Progenitor cell of endocrine pancreas (in vitro differentiated cells): ENCODE measurements around the gene SLAIN1. TPM values are rescaled to one million over a fixed set of nuclear protein-coding genes. Genes with fewer than 3 reads are reported as not detected.
"Not testable (repeated sequence)": the region's sequence is repeated elsewhere in the genome, so short reads cannot be mapped to it uniquely, and the experiment has no call there.

Experiments used
- DNase-seq: peaks from one replicate; pipeline ENCODE4 v3.0.0; 2021; ENCODE audit warnings: low spot score; ENCODE audit not compliant: unreplicated experiment
- H3K27ac Mint-ChIP-seq: 2 replicates; pipeline ENCODE4 v1.8.0; 2021; ENCODE audit warnings: mild to moderate bottlenecking, moderate library complexity, mixed read lengths
- H3K27me3 Mint-ChIP-seq: 2 replicates; pipeline ENCODE4 v1.8.0; 2021; ENCODE audit warnings: mixed read lengths
- H3K36me3 Mint-ChIP-seq: 2 replicates; pipeline ENCODE4 v1.8.0; 2022; ENCODE audit warnings: mixed read lengths; ENCODE audit not compliant: insufficient read depth
- H3K4me1 Mint-ChIP-seq: 2 replicates; pipeline ENCODE4 v1.8.0; 2021; ENCODE audit warnings: low read depth, mixed read lengths
- H3K4me3 Mint-ChIP-seq: 2 replicates; pipeline ENCODE4 v1.8.0; 2021; ENCODE audit warnings: low read depth, mild to moderate bottlenecking, moderate library complexity, mixed read lengths
- H3K9me3 Mint-ChIP-seq: 2 replicates; pipeline ENCODE4 v1.8.0; 2021; ENCODE audit warnings: low read depth, mixed read lengths
- long read RNA-seq: library from polyadenylated mRNA; unstranded; transcript quantifications from one replicate; pipeline ENCODE4 v2.0.0, GENCODE V29; 2020
- total RNA-seq: library from RNA; stranded (reverse); gene quantifications from 2 replicates; pipeline ENCODE4 v1.2.1, GENCODE V29; 2021
- TF ChIP-seq, protein P1 (sequence below): fragments of 200-600 bp; sonication (generic); IDR thresholded peaks from one replicate; pipeline ENCODE4 v1.5.0; 2021; ENCODE audit warnings: antibody characterized with exemption, mild to moderate bottlenecking; ENCODE audit not compliant: unreplicated experiment

SLAIN1 gene
- total RNA-seq: 46.3 and 51.4 TPM in 2 replicates
- long read RNA-seq, partial matches to known transcripts: 8 of 12 reads
- long read RNA-seq, other reads (novel, unspliced or antisense): 2 of 12 reads

DNA sequence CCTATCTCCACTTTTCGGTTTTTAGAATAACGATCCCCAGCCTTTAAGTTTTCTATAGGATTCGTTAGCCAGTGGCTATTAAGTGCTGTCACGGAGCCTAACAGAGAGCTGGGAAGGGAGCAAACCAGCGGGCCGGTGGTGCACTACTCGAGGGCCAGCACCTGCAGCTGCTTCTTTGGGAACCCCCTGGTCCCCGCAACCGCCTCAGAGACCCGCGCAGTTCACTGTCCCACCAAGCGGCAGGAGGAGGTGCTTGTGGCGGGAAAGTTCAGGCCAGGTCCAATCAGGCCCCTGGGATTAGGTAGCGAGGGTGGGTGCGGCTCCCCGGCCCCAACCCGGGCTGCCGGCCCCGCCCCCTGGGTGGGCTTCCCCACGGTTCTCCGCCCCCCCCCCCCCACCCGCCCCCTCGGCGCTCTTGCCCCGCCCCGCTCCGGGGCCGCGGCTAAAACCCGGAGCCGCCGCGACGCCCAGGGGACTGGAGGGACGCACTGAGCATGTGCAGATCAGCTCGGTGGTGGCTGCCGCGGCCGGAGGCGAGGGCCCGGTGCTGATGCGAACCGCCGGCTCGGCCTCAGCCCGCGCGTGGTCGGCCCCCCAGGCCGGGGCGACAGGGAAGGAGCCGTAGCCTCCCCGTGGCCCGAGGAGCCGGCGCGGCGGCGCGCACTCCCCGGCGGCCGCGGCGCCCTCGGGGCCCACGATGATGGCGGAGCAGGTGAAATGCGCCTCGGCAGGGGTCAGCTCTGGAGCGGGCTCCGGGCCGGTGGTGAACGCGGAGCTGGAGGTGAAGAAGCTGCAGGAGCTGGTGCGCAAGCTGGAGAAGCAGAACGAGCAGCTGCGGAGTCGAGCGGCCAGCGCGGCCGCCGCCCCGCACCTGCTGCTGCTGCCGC, at the start of gene SLAIN1:
Gene SLAIN1 (plus strand): TSS at position 471 of the 887 bp plus-strand sequence. CDS start 227 bp downstream, at position 698.
- Mint-ChIP-seq H3K36me3 (peaks cover 1% of the 10 kb centered on the region), H3K27ac (peak within 1 kb of the TSS; percentile 93), H3K4me3 (peak within 1 kb of the TSS; percentile 97), H3K27me3 (peaks cover 13% of the 10 kb centered on the region), H3K4me1 (peaks cover 39% of the 10 kb centered on the region), H3K9me3 (peaks cover 3% of the 10 kb centered on the region)
- DNase-seq: peak; percentile 80
- TF ChIP-seq, protein P1, sequence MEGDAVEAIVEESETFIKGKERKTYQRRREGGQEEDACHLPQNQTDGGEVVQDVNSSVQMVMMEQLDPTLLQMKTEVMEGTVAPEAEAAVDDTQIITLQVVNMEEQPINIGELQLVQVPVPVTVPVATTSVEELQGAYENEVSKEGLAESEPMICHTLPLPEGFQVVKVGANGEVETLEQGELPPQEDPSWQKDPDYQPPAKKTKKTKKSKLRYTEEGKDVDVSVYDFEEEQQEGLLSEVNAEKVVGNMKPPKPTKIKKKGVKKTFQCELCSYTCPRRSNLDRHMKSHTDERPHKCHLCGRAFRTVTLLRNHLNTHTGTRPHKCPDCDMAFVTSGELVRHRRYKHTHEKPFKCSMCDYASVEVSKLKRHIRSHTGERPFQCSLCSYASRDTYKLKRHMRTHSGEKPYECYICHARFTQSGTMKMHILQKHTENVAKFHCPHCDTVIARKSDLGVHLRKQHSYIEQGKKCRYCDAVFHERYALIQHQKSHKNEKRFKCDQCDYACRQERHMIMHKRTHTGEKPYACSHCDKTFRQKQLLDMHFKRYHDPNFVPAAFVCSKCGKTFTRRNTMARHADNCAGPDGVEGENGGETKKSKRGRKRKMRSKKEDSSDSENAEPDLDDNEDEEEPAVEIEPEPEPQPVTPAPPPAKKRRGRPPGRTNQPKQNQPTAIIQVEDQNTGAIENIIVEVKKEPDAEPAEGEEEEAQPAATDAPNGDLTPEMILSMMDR: no peak

DNA sequence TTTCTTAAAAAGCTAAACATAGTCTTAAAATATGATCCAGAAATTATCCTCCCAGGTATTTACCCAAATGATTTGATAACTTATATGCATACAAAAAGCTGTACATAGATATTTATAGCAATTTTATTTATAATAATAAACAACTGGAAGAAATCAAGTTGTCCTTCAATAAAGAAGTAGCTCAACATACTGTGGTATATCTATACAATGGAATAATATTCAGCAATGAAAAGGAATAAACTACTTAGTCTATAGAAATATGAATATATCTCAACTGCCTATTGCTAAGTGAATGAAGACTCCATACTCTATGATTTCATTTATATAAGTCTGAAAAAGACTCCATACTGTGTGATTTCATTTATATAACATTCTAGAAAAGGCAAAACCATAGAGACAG, 47.1 kb upstream of the SLAIN1 start:
- Mint-ChIP-seq H3K4me1 (no peaks in the 10 kb centered on the region), H3K9me3 (peaks cover 6% of the 10 kb centered on the region), H3K27ac (no peak overlapping the region), H3K27me3 (no peaks in the 10 kb centered on the region), H3K4me3 (no peak overlapping the region), H3K36me3 (no peaks in the 10 kb centered on the region)
- TF ChIP-seq, protein P1: no peak
- no peak for DNase-seq

DNA sequence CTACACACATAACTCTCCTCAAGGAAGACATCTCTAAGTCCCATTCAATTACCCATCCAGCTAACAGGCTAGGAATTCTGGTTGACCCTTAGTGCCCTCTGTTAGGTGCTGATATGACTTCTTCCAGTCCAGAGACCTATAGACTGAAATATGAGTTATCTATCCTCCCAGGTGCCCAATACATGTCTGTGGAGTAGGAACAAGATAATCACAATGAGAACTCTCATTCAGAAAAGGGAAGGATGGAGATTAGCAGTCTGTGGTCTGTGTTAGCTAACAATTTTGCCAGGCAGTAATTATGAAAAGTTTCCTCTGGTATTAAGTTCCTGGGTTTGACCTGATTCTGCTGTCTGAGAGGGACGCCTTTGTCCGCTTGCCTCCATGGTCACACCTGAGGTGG, 44.2 kb upstream of the SLAIN1 start:
- Mint-ChIP-seq H3K9me3 (peaks cover 6% of the 10 kb centered on the region), H3K4me1 (no peaks in the 10 kb centered on the region), H3K27me3 (no peaks in the 10 kb centered on the region), H3K36me3 (no peaks in the 10 kb centered on the region), H3K27ac (no peak overlapping the region), H3K4me3 (no peak overlapping the region)
- TF ChIP-seq, protein P1: no peak
- no peak for DNase-seq

DNA sequence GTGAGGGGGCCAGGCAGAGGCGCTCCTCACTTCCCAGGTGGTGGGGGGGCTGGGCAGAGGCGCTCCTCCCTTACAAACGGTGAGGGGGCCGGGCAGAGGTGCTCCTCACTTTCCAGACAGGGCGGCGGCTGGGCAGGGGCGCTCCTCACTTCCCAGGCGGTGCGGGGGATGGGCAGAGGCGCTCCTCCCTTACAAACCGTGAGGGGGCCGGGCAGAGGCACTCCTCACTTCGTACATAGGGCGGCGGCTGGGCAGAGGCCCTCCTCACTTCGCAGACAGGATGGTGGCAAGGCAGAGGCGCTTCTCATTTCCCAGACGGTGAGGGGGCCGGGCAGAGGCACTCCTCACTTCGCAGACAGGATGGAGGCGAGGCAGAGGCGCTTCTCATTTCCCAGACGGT, 37.5 kb upstream of the SLAIN1 start:
- H3K9me3 Mint-ChIP-seq: not testable (repeated sequence)

DNA sequence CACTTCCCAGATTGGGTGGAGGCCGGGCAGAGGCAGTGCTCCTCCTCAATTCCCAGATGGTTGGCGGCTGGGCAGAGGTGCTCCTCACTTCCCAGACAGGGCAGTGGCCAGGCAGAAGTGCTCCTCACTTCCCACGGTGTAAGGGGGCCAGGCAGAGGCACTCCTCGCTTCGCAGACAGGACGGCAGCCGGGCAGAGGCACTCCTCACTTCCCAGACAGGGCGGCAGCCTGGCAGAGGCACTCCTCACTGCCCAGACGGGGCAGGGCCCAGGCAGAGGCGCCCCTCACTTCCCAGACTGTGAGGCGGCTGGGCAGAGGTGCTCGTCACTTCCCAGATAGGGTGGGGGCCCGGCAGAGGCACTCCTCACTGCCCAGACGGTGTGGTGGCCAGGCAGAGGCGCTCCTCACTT, 36.6 kb upstream of the SLAIN1 start:
- H3K4me3 Mint-ChIP-seq: no peak overlapping the region
- H3K27me3 Mint-ChIP-seq: no peaks in the 10 kb centered on the region
- H3K4me1 Mint-ChIP-seq: no peaks in the 10 kb centered on the region
- H3K9me3 Mint-ChIP-seq: no peaks in the 10 kb centered on the region
- TF ChIP-seq, protein P1: no peak
- no peak for DNase-seq
- H3K36me3 Mint-ChIP-seq: no peaks in the 10 kb centered on the region
- no peak overlapping the region for H3K27ac Mint-ChIP-seq

More for the DNA sequence above, 37.5 kb upstream of the SLAIN1 start:
- not testable (repeated sequence) for H3K27me3 Mint-ChIP-seq, H3K36me3 Mint-ChIP-seq, H3K27ac Mint-ChIP-seq, H3K4me1 Mint-ChIP-seq, H3K4me3 Mint-ChIP-seq, DNase-seq

DNA sequence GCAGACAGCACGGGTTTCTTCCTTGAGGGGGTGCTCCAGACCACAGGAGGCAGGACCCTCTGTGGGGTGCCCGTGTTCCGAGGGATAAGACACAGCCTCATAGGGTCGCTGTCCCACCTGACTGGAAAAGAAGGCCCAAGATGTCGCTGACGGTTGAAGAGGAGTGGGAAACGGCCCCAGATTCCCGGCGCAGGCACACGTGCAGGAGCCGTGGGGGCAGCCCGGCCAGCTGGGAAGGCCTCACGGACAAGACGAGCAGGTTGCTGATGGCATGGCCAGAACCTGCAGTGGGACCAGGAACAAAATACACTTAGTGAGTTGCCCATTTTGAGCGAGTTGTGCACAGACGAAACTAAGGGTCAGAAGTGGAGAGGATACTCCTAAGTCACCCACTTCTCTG, 35.2 kb upstream of the SLAIN1 start:
- not testable (repeated sequence) for H3K27me3 Mint-ChIP-seq, H3K27ac Mint-ChIP-seq, H3K4me3 Mint-ChIP-seq, H3K9me3 Mint-ChIP-seq, DNase-seq, H3K4me1 Mint-ChIP-seq, H3K36me3 Mint-ChIP-seq

DNA sequence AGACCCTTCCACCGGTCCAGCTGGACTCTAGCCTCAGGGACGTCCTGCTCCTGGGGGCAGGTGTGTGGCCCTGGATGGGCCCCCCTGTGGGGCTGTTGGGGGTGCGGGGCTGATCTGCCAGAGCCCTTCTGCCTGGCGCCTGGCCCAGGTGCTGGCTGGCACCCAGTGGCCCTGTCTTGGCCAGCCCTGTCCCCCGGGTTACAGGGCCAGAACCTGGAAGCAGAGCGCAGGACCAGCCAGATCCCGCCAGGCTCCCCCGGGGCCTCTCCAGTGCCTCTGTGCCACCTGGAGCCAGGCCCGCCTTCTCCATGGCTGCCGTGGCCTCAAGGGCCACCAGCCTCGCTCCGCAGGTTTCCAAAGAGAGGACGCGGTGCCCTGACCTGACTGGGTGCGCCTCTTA, 34.7 kb upstream of the SLAIN1 start:
- not testable (repeated sequence) for H3K4me3 Mint-ChIP-seq, H3K36me3 Mint-ChIP-seq, H3K27me3 Mint-ChIP-seq, DNase-seq, H3K9me3 Mint-ChIP-seq, H3K4me1 Mint-ChIP-seq, H3K27ac Mint-ChIP-seq
